Measurements from ENCODE around the gene DEK.

Gene DEK

DNA sequence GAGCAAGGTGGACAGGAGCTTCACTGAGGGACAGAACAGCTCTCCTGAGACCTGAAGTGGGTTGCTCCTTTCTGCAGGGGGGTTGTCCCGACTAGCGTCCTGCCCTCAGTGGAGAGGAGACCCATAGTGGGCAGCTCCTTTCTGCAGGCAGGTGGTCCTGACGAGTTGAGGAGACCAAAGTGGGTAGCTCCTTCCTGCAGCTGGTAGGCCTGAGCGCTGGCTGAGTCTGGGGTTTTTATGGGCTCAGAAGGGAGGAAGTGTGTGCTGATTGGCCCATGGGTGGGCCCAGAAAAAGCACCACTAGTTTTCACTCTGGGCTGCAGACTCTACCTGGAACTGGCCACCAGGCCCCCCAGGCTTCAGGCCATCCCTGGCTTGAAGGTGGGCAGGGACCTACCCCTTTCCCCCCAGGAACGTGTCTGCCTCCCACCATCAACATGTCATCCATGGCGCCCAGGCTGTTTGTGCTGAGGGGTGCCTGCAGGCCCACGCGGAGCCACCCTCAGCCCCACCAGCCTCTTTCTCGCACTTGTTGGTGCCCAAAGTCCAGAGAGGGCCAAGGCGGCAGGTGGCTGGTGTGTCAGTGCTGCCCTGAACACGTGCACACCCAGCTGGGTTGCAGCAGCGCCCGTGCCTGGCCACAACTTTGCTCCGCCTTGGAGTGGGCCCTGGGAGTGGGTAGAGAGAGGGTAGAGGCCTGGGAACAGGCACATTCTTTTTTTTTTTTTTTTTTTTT is 1.6 kb upstream of the DEK start:
- DNase-seq (ENCODE audit: low spot score), result no peak

DNA sequence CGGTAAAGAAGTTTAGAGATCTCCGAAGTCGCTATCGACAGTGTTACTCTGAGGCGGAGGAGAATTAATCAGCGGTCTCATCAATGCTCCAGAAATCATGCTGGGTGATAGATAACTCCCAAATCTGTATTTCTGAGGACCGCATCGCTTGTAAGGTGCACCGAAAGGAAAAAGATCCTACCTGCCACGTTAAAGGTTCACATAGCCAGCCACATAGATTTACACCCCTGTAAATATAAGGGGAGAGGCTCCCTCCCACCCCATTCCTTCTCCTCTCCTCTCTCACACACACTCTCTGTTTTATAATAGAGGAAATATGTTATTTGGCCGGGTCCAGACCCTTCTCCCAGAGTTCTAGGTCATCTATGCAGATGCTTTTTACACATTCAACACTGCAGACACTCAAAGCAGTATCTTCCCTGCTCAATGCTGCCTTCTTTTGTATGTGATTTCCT is 620 bp upstream of the DEK start:
- DNase-seq (ENCODE audit: low spot score), result no peak

DNA sequence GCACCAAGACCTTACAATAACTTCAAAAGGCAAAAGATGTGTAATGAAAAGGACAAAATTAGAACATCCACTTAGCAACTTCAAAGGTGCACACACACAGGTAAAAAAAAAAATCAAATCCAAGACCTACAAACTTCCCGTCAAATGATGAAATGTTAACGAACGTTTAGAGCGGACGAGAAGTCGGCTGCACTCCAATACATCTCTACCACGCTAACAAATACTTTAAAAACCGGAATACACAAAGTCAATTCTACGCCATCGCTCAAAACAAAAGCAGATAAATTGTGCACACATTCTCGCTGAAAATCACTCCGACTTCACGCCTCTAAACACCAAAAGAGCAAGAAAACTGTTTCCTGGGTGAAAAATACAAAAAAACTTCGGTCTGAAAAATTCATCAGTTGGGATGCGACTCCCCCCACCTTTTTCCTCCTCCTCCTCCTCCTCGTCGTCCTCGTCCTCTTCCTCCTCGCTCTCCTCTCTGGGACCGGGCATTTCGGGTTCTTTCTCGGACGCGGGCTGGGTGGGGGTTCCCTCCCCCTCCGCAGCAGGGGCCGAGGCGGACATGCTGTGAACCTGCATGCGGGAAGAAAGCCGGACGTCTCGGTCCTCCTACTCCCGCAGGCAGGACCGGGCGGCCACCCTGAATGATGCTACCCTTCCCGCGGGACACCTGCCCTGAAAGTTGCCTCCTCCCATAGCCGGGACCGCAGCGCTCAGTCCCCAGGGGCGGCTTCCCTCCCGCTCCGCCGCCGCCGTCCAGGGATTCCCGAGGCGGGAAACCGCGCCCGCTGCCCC is 712 bp downstream of the DEK start:
- no peak for DNase-seq (ENCODE audit: low spot score)

DNA sequence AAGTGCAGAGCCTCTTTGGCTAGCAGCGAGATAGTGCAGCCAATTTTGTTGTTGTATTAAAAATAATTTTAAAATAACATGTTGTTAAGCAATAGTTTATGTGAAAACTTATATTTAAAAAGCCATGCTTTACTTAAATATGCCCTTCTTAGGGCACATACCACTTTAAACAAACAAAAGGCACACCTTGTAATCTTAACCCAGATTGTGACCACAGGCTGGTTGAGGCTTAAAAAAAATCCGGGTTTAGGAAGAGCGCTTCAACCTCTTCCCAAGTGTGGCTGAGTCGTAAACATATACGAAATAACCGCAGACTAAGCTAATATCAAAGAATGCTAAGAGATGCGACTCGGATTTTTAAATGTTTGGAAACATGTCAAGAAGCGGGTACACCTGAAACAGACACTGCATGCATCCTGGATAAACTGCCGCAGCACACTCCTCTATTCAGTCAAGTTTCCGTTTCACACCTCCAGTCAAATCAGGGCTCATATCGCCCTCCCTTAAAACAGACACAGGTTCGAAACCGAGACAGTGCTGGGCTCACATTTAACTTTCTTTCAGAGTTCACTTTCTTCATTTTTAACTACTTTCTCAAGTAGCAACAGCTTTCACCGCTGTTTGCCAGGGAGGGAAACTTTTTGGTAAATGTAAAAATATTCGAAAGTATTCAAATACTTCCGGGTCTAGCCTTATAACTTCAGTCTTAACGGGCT is 1.5 kb downstream of the DEK start:
- no peak for DNase-seq (ENCODE audit: low spot score)

DNA sequence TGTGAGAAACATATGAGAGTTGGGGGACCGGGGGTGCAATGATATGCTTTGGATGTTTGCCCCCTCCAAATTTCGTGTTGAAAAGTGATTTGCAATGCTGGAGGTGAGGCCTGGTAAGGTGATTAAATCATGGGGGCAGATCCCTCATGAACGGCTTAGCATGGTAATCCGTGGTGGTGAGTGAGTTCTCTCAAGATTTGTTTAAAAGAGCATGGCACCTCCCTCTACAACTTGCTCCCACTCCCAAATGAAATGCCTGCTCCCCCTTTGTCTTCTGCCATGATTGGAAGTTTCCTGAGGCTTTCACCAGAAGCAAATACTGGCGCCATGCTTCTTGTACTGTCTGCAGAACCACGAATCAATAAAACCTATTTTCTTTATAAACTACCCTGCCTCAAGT is 2.5 kb downstream of the DEK start:
- no peak for DNase-seq (ENCODE audit: low spot score)

GRCh38 chr6:18260448-18261106 is 3.8 kb downstream of the DEK start:
- no peak for DNase-seq (ENCODE audit: low spot score)

- no peak for DNase-seq (ENCODE audit: low spot score)
These were observed 4.5 kb downstream of the DEK start for GRCh38 chr6:18259675-18260447.

DNA sequence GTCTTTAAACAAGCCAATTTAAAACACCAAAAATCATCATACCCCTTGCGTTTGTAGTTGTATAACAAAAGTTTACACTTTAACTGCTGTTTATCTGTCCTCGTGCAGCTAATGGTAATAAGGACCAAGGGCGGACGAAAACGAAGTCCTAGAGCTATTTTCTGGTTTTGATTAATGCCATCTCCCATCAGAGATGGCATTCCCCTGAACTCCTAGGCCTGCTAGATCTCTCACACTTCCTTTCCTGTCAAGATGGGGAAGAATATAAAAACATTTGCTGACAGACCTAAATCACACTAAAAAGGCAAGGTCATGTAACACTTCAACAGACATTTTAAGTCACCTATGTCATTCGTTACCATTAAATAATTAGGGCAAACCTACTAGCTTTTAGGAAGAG is 9.5 kb downstream of the DEK start:
- DNase-seq (ENCODE audit: low spot score), result no peak

GRCh38 chr6:18253635-18254034 is 10.7 kb downstream of the DEK start:
- DNase-seq (ENCODE audit: low spot score), result no peak

DNA sequence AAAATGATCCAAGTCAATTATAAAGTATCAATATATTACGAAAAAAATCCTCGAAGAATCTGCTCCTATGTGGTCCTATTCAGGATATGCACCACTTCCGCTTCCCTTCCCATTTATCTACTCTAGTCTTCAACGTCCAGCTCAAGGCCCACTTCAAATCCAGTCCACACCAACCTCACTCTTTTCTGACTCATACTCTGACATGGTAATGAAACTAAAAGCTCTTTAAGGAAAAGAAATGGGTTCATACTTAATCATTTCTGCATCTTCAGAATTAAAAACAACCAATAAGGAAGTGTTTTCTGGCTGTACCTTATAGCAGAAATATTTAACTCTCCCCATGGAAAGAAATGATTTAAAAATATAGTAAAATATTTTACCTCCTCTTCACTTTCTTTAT is 15.1 kb downstream of the DEK start:
- no peak for DNase-seq (ENCODE audit: low spot score)

- DNase-seq (ENCODE audit: low spot score), result no peak
These were observed 15.6 kb downstream of the DEK start for GRCh38 chr6:18248698-18249097.

- DNase-seq (ENCODE audit: low spot score), result no peak
These were observed 17.3 kb downstream of the DEK start for GRCh38 chr6:18247002-18247401.

- no peak for DNase-seq (ENCODE audit: low spot score)
These were observed 18.1 kb downstream of the DEK start for GRCh38 chr6:18246205-18246604.

DNA sequence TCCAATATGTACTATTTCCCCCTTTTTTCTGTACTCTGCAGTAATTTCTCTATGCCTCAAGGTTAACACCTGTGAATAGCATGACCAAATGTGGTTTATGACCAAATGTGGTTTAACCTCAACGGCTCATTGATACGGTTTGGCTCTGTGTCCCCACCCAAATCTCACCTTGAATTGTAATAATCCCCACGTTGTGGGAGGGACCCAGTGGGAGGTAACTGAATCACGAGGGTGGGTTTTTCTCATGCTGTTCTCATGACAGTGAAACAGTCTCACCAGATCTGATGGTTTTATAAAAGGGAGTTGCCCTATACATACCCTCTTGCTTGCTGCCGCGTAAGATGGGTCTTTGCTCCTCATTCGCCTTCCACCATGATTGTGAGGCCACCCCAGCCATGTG is 18.7 kb downstream of the DEK start:
- DNase-seq (ENCODE audit: low spot score), result no peak

- DNase-seq (ENCODE audit: low spot score), result no peak
These were observed 19.3 kb downstream of the DEK start for GRCh38 chr6:18245079-18245478.

GRCh38 chr6:18244251-18244650 is 20.1 kb downstream of the DEK start:
- no peak for DNase-seq (ENCODE audit: low spot score)

- DNase-seq (ENCODE audit: low spot score), result no peak
These were observed 20.9 kb downstream of the DEK start for GRCh38 chr6:18243302-18243893.

DNA sequence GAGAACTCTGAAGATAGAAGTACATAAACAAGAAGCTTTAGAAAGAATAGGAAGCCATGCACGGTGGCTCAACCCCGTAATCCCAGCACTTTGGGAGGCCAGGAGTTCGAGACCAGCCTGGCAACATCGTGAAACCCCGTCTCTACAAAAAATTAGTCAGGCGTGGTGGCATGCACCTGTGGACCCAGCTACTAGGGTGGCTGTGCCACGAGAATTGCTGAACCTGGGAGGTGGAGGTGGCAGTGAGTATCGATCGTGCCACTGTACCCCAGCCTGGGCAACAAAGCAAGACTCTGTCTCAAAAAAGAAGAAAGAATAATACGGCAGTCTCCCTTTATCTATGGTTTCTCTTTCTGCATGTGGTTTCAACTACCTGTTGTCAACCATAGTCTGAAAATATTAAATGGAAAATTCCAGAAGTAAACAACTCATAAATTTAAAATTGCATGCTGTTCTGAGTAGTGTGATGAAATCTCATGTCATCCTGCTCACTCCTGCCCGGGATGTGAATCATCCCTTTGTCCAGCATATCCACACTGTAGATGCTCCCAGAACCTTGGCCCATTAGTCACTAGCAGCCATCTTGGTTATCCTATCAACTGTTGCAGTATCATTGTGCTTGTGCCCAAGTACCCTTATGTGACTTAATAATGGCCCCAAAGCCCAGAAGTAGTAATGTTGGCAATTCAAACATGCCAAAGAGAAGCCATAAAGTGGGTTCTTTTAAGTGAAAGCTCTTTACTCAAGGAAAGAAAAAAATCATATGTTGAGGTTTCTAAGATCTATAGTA is 22.1 kb downstream of the DEK start:
- peak; percentile 64 for DNase-seq (ENCODE audit: low spot score)

DNA sequence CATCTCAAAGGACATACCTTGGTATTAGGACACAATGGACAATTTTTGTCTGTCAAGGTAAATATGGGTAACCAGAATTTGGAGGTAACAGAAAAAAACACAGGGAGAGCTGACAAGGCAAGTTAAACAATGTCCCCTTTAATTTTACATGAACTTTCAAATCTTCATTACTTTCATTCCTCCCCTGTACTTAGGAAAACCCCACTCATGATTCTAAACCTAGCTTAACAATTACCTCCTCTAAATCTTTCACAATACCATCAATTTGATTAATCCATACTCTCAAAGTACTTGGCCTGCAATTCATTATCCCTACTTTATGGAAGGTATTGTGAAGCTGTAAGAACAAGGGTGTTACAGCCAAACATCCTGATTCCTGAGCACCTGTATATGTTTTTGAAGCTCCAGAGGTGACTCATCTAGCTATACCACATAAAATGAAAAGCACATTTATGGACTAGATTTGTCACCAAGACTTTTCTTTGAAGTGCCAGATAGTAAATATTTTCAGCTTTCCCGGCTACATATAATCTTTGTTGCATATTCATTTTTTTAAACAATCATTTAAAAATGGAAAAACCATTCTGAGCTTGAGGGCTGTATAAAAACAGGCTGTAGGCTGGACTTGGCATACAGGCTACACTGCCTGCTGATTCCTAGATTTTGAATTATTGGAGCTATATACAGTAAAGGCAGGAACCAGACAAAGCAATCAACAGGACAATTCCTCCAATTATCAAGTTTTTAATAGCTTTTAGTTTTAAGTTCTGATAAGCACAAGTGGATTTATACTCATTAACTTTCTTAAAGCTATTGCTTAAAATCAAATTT is 22.9 kb downstream of the DEK start:
- DNase-seq (ENCODE audit: low spot score), result no peak

Data from AG08395 (cell line).